OCI-LY3 (cell line): ENCODE results near the gene BEND4.
"Not testable (repeated sequence)": the region's sequence is repeated elsewhere in the genome, so short reads cannot be mapped to it uniquely, and the experiment has no call there.

Experiments used
- EZH2phosphoT487 ChIP-seq: fragments of 200-600 bp; shearing (Covaris generic); IDR thresholded peaks from 2 replicates; pipeline ENCODE4 v1.6.1; 2018; ENCODE audit warnings: antibody characterized with exemption, mixed run types, low read depth
- TF ChIP-seq, protein P1 (sequence below): fragments of 200-600, 300-600 bp; sonication (generic); IDR thresholded peaks from 2 replicates; pipeline ENCODE4 v1.5.1; 2014; ENCODE audit warnings: antibody characterized with exemption, low read length, low read depth

DNA sequence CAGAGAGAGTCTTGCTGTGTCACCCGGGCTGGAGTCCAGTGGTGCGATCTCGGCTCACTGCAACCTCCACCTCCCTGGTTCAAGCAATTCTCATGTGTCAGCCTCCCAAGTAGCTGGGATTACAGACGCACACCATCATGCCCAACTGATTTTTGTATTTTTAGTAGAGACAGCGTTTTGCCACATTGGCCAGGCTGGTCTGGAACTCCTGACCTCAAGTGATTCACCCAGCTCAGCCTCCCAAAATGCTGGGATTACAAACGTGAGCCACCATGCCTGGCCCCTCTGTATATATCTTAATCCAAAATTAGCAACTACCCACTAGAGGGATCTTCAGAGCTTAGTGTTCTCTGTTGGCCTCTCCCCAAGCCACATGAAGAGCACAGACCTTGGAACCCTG lies 13.7 kb upstream of the BEND4 start:
- TF ChIP-seq, protein P1, sequence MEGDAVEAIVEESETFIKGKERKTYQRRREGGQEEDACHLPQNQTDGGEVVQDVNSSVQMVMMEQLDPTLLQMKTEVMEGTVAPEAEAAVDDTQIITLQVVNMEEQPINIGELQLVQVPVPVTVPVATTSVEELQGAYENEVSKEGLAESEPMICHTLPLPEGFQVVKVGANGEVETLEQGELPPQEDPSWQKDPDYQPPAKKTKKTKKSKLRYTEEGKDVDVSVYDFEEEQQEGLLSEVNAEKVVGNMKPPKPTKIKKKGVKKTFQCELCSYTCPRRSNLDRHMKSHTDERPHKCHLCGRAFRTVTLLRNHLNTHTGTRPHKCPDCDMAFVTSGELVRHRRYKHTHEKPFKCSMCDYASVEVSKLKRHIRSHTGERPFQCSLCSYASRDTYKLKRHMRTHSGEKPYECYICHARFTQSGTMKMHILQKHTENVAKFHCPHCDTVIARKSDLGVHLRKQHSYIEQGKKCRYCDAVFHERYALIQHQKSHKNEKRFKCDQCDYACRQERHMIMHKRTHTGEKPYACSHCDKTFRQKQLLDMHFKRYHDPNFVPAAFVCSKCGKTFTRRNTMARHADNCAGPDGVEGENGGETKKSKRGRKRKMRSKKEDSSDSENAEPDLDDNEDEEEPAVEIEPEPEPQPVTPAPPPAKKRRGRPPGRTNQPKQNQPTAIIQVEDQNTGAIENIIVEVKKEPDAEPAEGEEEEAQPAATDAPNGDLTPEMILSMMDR, result not testable (repeated sequence)
- not testable (repeated sequence) for TF ChIP-seq EZH2phosphoT487
